AG09319 (cell line): ENCODE results near the gene MAP3K21.

Experiments
- DNase-seq: peaks from one replicate; pipeline ENCODE4 v3.0.0-alpha.2; 2010; ENCODE audit warnings: low read depth; ENCODE audit errors: extremely low read depth
- TF ChIP-seq, protein P1 (sequence below): IDR thresholded peaks from 2 replicates; pipeline ENCODE4 v1.5.1; 2011; ENCODE audit warnings: low read depth, mild to moderate bottlenecking, inconsistent platforms, low read length, moderate library complexity

MAP3K21 gene

DNA sequence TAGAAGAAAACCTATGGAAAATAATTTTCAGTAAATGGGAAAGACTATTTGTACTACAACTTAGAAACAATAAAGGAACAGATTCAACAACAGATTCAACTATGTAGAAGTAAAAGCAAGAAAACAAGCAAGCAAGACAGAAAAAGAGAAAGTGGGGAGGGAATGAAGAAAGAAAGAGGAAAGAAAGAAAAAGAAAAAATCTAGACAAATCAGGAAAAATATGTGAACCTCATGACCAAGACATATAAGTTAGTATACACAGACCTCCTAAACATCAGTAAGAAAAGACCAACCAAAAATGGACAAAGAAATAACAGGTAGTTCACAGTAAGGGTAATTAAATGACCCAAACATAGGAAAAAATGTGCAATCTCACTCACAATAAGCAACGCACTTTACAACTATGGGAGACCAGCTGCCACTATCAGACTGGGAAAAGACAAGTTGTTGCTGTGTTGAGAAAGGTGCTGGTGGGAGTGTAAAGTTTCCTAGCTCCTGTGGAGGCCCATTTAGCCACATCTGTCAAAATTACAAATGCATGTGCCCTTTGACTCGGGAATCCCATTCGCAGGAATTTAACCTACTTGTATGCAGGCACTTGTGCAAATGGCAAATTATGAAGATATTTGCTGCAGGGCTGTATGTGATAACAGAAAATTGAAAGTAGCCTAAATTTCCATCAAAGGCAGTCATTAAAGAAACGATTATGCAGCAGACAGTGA, 13.9 kb upstream of the MAP3K21 start:
- TF ChIP-seq, protein P1, sequence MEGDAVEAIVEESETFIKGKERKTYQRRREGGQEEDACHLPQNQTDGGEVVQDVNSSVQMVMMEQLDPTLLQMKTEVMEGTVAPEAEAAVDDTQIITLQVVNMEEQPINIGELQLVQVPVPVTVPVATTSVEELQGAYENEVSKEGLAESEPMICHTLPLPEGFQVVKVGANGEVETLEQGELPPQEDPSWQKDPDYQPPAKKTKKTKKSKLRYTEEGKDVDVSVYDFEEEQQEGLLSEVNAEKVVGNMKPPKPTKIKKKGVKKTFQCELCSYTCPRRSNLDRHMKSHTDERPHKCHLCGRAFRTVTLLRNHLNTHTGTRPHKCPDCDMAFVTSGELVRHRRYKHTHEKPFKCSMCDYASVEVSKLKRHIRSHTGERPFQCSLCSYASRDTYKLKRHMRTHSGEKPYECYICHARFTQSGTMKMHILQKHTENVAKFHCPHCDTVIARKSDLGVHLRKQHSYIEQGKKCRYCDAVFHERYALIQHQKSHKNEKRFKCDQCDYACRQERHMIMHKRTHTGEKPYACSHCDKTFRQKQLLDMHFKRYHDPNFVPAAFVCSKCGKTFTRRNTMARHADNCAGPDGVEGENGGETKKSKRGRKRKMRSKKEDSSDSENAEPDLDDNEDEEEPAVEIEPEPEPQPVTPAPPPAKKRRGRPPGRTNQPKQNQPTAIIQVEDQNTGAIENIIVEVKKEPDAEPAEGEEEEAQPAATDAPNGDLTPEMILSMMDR: no peak
- DNase-seq: no peak

- TF ChIP-seq, protein P1: no peak
- DNase-seq: no peak
Observed at GRCh38 chr1:233315718-233316301, 11.7 kb upstream of the MAP3K21 start.

DNA sequence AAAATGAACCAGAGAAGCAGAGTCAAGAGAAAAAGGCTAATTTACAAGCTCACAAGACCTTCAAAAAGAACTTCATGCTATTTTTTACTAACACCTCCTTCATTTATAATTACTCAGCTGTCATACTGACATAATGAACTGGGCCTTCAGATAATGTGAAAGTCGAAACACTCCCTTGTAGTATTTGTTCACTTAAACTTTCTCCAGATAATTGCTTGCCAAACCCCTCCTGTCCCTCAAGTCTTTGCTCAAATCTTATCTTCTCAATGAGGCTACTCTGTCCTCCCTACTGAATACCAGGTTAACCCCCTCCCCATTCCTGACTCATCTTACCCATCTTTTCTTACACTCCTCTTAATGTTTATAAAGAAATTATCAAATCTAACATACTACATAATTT, 11.1 kb upstream of the MAP3K21 start:
- DNase-seq: no peak
- TF ChIP-seq, protein P1: no peak

GRCh38 chr1:233319272-233319671, 8.3 kb upstream of the MAP3K21 start:
- TF ChIP-seq, protein P1: no peak
- no peak for DNase-seq

DNA sequence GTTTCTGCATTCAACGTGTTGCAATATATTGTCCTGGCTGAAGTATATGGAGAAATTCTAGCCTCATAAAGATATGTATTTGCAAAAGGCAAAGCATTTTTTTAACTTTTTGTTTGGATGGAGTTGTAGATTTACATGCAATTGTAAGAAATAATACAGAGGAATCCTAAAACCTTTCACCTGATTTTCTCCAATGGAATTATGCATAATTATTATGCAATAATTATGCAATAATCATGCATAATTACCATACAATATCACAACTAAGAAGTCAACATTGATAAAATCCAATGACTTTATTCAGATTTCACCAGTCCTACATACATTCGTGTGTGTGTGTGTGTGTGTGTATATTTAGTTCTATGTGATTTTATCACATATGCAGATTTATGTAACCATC, 7.5 kb upstream of the MAP3K21 start:
- TF ChIP-seq, protein P1: no peak
- no peak for DNase-seq

DNA sequence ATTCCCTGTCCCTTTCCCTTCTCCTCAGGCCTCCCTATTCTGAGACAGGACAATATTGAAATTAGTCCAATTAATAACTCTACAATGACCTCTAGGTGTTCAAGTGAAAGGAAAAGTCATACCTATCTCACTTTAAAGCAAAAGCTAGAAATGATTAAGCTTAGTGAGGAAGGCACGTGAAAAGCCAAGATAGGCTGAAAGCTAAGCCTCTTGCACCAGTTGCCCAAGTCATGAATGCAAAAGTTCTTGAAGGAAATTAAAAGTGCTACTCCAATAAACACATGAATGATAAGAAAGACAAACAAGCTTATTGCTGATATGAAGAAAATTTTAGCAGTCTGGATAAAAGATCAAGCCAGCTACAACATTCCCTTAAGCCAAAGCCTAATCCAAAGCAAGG, 3.8 kb upstream of the MAP3K21 start:
- TF ChIP-seq, protein P1: no peak
- DNase-seq: no peak

GRCh38 chr1:233326319-233326718, 1.2 kb upstream of the MAP3K21 start:
- DNase-seq: no peak
- TF ChIP-seq, protein P1: no peak
